GM19240 (cell line): ENCODE results near the gene IL18R1.
"Not testable (repeated sequence)": the region's sequence is repeated elsewhere in the genome, so short reads cannot be mapped to it uniquely, and the experiment has no call there.

Source experiments
- DNase-seq: peaks from one replicate; pipeline ENCODE4 v3.0.0; 2011; ENCODE audit warnings: low spot score; ENCODE audit not compliant: insufficient read length

The IL18R1 gene

GRCh38 chr2:102355526-102356380, at the start of gene IL18R1:
IL18R1 (plus strand) TSS chr2:102355796; CDS start chr2:102362661, 6,865 bp downstream.
- no peak for DNase-seq

- no peak for DNase-seq
Measured at GRCh38 chr2:102306125-102306524, 49.5 kb upstream of the IL18R1 start.

- no peak for DNase-seq
Measured at GRCh38 chr2:102310964-102311640, 44.5 kb upstream of the IL18R1 start, which contains the start of gene IL1RL1. IL1RL1 (plus strand) TSS chr2:102311563; CDS start chr2:102338265, 26,702 bp downstream.

- DNase-seq = no peak
Measured at GRCh38 chr2:102313025-102313424, 42.6 kb upstream of the IL18R1 start.

- DNase-seq = no peak
Measured at GRCh38 chr2:102313471-102313870, 42.1 kb upstream of the IL18R1 start.

GRCh38 chr2:102313950-102314349, 41.6 kb upstream of the IL18R1 start:
- DNase-seq = no peak

- no peak for DNase-seq
Measured at GRCh38 chr2:102315921-102316320, 39.7 kb upstream of the IL18R1 start.

GRCh38 chr2:102317715-102318114, 37.9 kb upstream of the IL18R1 start:
- no peak for DNase-seq

GRCh38 chr2:102318437-102318836, 37.2 kb upstream of the IL18R1 start:
- DNase-seq = no peak

GRCh38 chr2:102321941-102322719, 33.5 kb upstream of the IL18R1 start:
- DNase-seq = no peak

GRCh38 chr2:102324914-102325313, 30.7 kb upstream of the IL18R1 start:
- DNase-seq = not testable (repeated sequence)

GRCh38 chr2:102331311-102331980, 24.1 kb upstream of the IL18R1 start:
- DNase-seq = no peak

GRCh38 chr2:102334486-102334885, 21.1 kb upstream of the IL18R1 start:
- no peak for DNase-seq

- DNase-seq = no peak
Measured at GRCh38 chr2:102335871-102336366, 19.7 kb upstream of the IL18R1 start.

GRCh38 chr2:102336502-102336945, 19.1 kb upstream of the IL18R1 start:
- DNase-seq = no peak

- no peak for DNase-seq
Measured at GRCh38 chr2:102337012-102337411, 18.6 kb upstream of the IL18R1 start.

GRCh38 chr2:102337481-102338386, 17.9 kb upstream of the IL18R1 start:
- no peak for DNase-seq

- no peak for DNase-seq
Measured at GRCh38 chr2:102340778-102341177, 14.8 kb upstream of the IL18R1 start.

GRCh38 chr2:102342888-102343287, 12.7 kb upstream of the IL18R1 start:
- DNase-seq = no peak

- no peak for DNase-seq
Measured at GRCh38 chr2:102344397-102344796, 11.2 kb upstream of the IL18R1 start.
